RPMI7951 (cell line): ENCODE results near the gene LLPH. TPM values are rescaled to one million over a fixed set of nuclear protein-coding genes. Genes with fewer than 3 reads are reported as not detected.
A peak's percentile ranks its signal among the peaks of the same experiment; 100 is the strongest.
"Not testable (repeated sequence)": the region's sequence is repeated elsewhere in the genome, so short reads cannot be mapped to it uniquely, and the experiment has no call there.

Experiments used
- DNase-seq: peaks from one replicate; pipeline ENCODE4 v3.0.0-alpha.2; 2012; ENCODE audit warnings: low read depth
- total RNA-seq: library from RNA; depleted of rRNA; stranded (reverse); fragments of >200 nt; shearing (Covaris generic); gene quantifications from 2 replicates; pipeline ENCODE4 v1.2.3, GENCODE V29; 2014; rRNA removed

LLPH gene
- 5.9 and 9.7 TPM in 2 replicates for total RNA-seq

- peak; percentile 81 for DNase-seq
These were observed at the start of gene LLPH for GRCh38 chr12:66130267-66131066. Gene LLPH, minus strand, starts transcription at chr12:66130750. Its CDS starts 1,644 bp downstream, at chr12:66129106.

GRCh38 chr12:66176105-66176900, 45.8 kb upstream of the LLPH start:
- DNase-seq: no peak

GRCh38 chr12:66174391-66175325, 44.1 kb upstream of the LLPH start:
- not testable (repeated sequence) for DNase-seq

- DNase-seq: no peak
These were observed 40.1 kb upstream of the LLPH start for GRCh38 chr12:66170606-66171005.

- DNase-seq: peak; percentile 89
These were observed 38.9 kb upstream of the LLPH start, which contains the start of gene TMBIM4 for GRCh38 chr12:66169221-66170170. Gene TMBIM4, minus strand, starts transcription at chr12:66169996. Its CDS starts 45 bp downstream, at chr12:66169951.

GRCh38 chr12:66168410-66168809, 37.9 kb upstream of the LLPH start:
- DNase-seq: peak; percentile 33

GRCh38 chr12:66166561-66166960, 36.0 kb upstream of the LLPH start:
- no peak for DNase-seq

GRCh38 chr12:66165141-66165540, 34.6 kb upstream of the LLPH start:
- no peak for DNase-seq

- no peak for DNase-seq
These were observed 33.8 kb upstream of the LLPH start for GRCh38 chr12:66164349-66164821.

- DNase-seq: no peak
These were observed 32.7 kb upstream of the LLPH start for GRCh38 chr12:66163289-66163688.

- no peak for DNase-seq
These were observed 32.2 kb upstream of the LLPH start for GRCh38 chr12:66162701-66163100.

GRCh38 chr12:66160704-66161103, 30.2 kb upstream of the LLPH start:
- no peak for DNase-seq

GRCh38 chr12:66159123-66159522, 28.6 kb upstream of the LLPH start:
- DNase-seq: no peak

GRCh38 chr12:66156654-66157053, 26.1 kb upstream of the LLPH start:
- DNase-seq: no peak

- no peak for DNase-seq
These were observed 24.2 kb upstream of the LLPH start for GRCh38 chr12:66154776-66155175.

- DNase-seq: no peak
These were observed 22.2 kb upstream of the LLPH start for GRCh38 chr12:66152732-66153131.

- no peak for DNase-seq
These were observed 19.3 kb upstream of the LLPH start for GRCh38 chr12:66149702-66150398.

- peak; percentile 63 for DNase-seq
These were observed 14.5 kb upstream of the LLPH start for GRCh38 chr12:66144791-66145754.
